Measurements from ENCODE around the gene FBXL7.

DNA sequence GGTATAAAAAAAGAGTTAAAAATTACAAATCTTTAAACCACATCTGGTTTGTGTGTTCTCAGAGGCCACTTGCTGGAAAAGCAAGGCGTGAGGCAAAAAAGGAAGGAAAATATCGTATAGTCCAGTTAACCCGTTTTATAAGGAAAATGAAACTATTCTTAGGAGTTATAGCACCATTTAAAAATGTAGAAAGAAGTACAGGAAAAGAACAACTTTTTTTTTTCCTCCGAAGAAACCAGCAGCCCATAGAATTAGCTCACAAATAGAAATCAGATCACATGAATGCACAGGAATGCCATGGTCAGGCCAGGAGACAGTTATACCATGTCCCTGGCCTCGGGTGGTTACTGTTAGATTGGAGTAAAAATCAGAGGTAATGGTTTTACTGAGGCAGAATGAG, 241.6 kb downstream of the FBXL7 start:
- TF ChIP-seq POLR2A (IDR thresholded peaks at IDR 0.05) (no peak), CTCF (IDR thresholded peaks at IDR 0.05) (no peak)

Measured in right lobe of liver (tissue), 4 donors.